GM21447 (cell line): Measurements from ENCODE around the gene RBM26.

ENCODE experiments used
- ATAC-seq: cut with Tn5 transposase; IDR thresholded peaks from one replicate; pipeline ENCODE4 v1.9.1; 2021; ENCODE audit not compliant: unreplicated experiment

RBM26 gene

GRCh38 chr13:79423801-79424642 is 18.0 kb upstream of the RBM26 start:
- peak; percentile 91 for ATAC-seq

- ATAC-seq: no peak
These were observed 17.3 kb upstream of the RBM26 start for GRCh38 chr13:79423340-79423739.

- no peak for ATAC-seq
These were observed 13.3 kb upstream of the RBM26 start for GRCh38 chr13:79419365-79419764.

- ATAC-seq: no peak
These were observed 11.7 kb upstream of the RBM26 start for GRCh38 chr13:79417741-79418140.

- no peak for ATAC-seq
These were observed 7.5 kb upstream of the RBM26 start for GRCh38 chr13:79413521-79413920.

GRCh38 chr13:79409828-79410227 is 3.8 kb upstream of the RBM26 start:
- ATAC-seq: no peak

GRCh38 chr13:79407349-79407979 is 1.4 kb upstream of the RBM26 start:
- ATAC-seq: no peak

GRCh38 chr13:79406597-79406908 is 498 bp upstream of the RBM26 start:
- peak; percentile 23 for ATAC-seq

- peak; percentile 35 for ATAC-seq
These were observed 589 bp downstream of the RBM26 start for GRCh38 chr13:79405501-79405830.

- no peak for ATAC-seq
These were observed 1.1 kb downstream of the RBM26 start for GRCh38 chr13:79404985-79405384.

GRCh38 chr13:79404361-79404760 is 1.7 kb downstream of the RBM26 start:
- no peak for ATAC-seq

GRCh38 chr13:79403113-79403512 is 2.9 kb downstream of the RBM26 start:
- ATAC-seq: no peak

GRCh38 chr13:79402679-79403078 is 3.4 kb downstream of the RBM26 start:
- ATAC-seq: no peak

- no peak for ATAC-seq
These were observed 3.9 kb downstream of the RBM26 start for GRCh38 chr13:79402074-79402635.

GRCh38 chr13:79401259-79402070 is 4.6 kb downstream of the RBM26 start:
- ATAC-seq: peak; percentile 39

- no peak for ATAC-seq
These were observed 7.1 kb downstream of the RBM26 start for GRCh38 chr13:79398915-79399314.

- ATAC-seq: no peak
These were observed 7.9 kb downstream of the RBM26 start for GRCh38 chr13:79398127-79398526.

GRCh38 chr13:79395881-79396280 is 10.2 kb downstream of the RBM26 start:
- ATAC-seq: no peak

- peak; percentile 86 for ATAC-seq
These were observed 12.3 kb downstream of the RBM26 start for GRCh38 chr13:79393564-79394249.

GRCh38 chr13:79392882-79393563 is 13.0 kb downstream of the RBM26 start:
- peak; percentile 41 for ATAC-seq
